PC-3 (cell line): ENCODE measurements around the gene PACRG.

Experiments used
- EZH2 ChIP-seq: fragments of 300-600 bp; sonication (generic); IDR thresholded peaks from one replicate; pipeline ENCODE4 v1.6.1; 2017; ENCODE audit warnings: antibody characterized with exemption, mild to moderate bottlenecking, low read length; ENCODE audit not compliant: unreplicated experiment
- TF ChIP-seq, protein P1 (sequence below): fragments of 300-600 bp; sonication (generic); conservative IDR thresholded peaks from 2 replicates; pipeline ENCODE4 v1.5.1; 2017; ENCODE audit warnings: antibody characterized with exemption, low read depth, mild to moderate bottlenecking, low read length

DNA sequence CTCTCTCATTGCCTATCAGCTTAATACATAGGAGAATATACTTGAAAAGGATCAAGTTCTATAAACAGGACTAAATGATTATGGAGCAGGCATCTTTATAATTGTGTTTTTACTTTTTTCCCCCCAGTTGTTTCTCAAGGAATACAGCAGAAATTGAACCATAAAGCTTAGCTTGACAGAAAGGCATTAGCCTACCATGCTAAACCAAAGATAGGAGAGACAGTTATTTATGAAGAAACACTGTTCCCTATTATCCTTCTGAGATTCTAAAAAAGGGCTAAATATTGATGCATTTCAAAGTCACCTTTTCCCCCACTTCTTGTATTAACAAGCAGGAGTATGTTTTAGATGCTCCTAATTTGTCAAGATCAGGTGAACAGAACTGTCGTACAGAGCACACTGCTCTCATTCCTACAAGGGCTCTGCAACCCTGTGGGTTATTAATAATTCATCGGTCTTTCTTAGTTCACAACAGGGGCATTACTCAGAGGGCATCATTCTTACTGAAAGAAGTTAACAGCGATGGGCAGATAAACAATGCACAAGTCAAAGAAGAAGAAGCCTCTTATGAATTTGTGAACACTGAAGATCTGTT, 38.9 kb upstream of the PACRG start:
- TF ChIP-seq, protein P1, sequence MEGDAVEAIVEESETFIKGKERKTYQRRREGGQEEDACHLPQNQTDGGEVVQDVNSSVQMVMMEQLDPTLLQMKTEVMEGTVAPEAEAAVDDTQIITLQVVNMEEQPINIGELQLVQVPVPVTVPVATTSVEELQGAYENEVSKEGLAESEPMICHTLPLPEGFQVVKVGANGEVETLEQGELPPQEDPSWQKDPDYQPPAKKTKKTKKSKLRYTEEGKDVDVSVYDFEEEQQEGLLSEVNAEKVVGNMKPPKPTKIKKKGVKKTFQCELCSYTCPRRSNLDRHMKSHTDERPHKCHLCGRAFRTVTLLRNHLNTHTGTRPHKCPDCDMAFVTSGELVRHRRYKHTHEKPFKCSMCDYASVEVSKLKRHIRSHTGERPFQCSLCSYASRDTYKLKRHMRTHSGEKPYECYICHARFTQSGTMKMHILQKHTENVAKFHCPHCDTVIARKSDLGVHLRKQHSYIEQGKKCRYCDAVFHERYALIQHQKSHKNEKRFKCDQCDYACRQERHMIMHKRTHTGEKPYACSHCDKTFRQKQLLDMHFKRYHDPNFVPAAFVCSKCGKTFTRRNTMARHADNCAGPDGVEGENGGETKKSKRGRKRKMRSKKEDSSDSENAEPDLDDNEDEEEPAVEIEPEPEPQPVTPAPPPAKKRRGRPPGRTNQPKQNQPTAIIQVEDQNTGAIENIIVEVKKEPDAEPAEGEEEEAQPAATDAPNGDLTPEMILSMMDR, result no peak
- no peak for TF ChIP-seq EZH2
